GM21526 (cell line): ENCODE measurements around the gene GLMN.

Experiments used
- ATAC-seq: cut with Tn5 transposase; IDR thresholded peaks from one replicate; pipeline ENCODE4 v1.9.1; 2021; ENCODE audit warnings: moderate library complexity; ENCODE audit not compliant: unreplicated experiment, low FRiP score

The GLMN gene

DNA sequence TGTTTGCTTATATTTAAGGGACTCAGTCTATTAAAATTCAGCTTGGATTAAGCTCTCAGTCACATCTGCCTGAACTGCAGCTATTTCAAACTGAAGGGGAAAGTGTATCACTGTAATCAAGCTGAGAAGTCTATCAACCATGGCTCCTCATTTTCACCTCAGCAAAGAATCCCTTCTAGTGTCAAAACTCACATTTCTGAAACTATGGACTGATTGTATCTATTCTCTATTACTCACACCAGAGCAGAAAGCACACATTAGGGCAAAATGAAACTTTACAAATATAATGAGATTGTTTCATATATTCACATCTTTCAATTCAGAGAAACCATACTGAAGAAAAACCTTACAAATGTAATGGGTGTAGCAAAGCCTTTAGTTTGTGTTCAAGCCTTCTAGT, 95.7 kb downstream of the GLMN start:
- ATAC-seq = no peak

DNA sequence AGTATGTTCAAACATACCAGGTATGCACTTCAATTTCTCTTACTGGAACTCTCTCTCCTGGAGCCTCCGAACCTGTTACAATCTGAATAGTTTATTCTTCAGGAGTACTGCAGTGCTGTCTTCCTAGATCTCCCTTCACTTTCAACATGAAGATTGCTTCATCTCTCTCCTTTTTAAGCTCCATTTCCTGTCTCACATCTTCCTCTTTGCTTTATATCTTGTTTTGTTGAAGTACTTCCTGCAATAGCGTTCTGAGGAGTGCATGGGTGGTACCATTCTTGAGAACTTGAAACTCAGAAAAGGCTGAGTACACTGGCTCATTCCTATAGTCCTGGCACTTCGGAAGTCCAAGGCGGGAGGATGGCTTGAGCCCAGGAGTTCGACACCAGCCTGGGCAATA, 96.8 kb downstream of the GLMN start:
- ATAC-seq = no peak
